Smooth muscle cell of the brain vasculature (primary cell): ENCODE data around the gene MDGA2.
"Not testable (repeated sequence)": the region's sequence is repeated elsewhere in the genome, so short reads cannot be mapped to it uniquely, and the experiment has no call there.

Source experiments
- DNase-seq: peaks from one replicate; pipeline ENCODE4 v3.0.0-alpha.2; 2012; ENCODE audit warnings: low read depth, low spot score

Gene MDGA2

GRCh38 chr14:47240748-47241437 is 434.5 kb downstream of the MDGA2 start:
- DNase-seq = no peak

GRCh38 chr14:47235619-47236018 is 439.8 kb downstream of the MDGA2 start:
- no peak for DNase-seq

- DNase-seq = no peak
Observed at GRCh38 chr14:47226877-47227520, 448.4 kb downstream of the MDGA2 start.

- no peak for DNase-seq
Observed at GRCh38 chr14:47223656-47224055, 451.7 kb downstream of the MDGA2 start.

- DNase-seq = no peak
Observed at GRCh38 chr14:47220096-47220495, 455.3 kb downstream of the MDGA2 start.

- DNase-seq = no peak
Observed at GRCh38 chr14:47211263-47211662, 464.1 kb downstream of the MDGA2 start.

GRCh38 chr14:47210099-47210498 is 465.3 kb downstream of the MDGA2 start:
- DNase-seq = no peak

- no peak for DNase-seq
Observed at GRCh38 chr14:47208434-47208833, 467.0 kb downstream of the MDGA2 start.

GRCh38 chr14:47207617-47208016 is 467.8 kb downstream of the MDGA2 start:
- no peak for DNase-seq

- no peak for DNase-seq
Observed at GRCh38 chr14:47200740-47201139, 474.7 kb downstream of the MDGA2 start.

- DNase-seq = no peak
Observed at GRCh38 chr14:47195582-47195981, 479.8 kb downstream of the MDGA2 start.

- DNase-seq = peak; percentile 6
Observed at GRCh38 chr14:47194055-47194454, 481.4 kb downstream of the MDGA2 start.

- not testable (repeated sequence) for DNase-seq
Observed at GRCh38 chr14:47192203-47192602, 483.2 kb downstream of the MDGA2 start.

- no peak for DNase-seq
Observed at GRCh38 chr14:47191700-47192099, 483.7 kb downstream of the MDGA2 start.

- no peak for DNase-seq
Observed at GRCh38 chr14:47189911-47190484, 485.4 kb downstream of the MDGA2 start.

- DNase-seq = no peak
Observed at GRCh38 chr14:47186486-47186885, 488.9 kb downstream of the MDGA2 start.

GRCh38 chr14:47179906-47180305 is 495.5 kb downstream of the MDGA2 start:
- no peak for DNase-seq

GRCh38 chr14:47171896-47172295 is 503.5 kb downstream of the MDGA2 start:
- not testable (repeated sequence) for DNase-seq

GRCh38 chr14:47167402-47167801 is 508.0 kb downstream of the MDGA2 start:
- DNase-seq = no peak

- no peak for DNase-seq
Observed at GRCh38 chr14:47155395-47155794, 520.0 kb downstream of the MDGA2 start.

- no peak for DNase-seq
Observed at GRCh38 chr14:47154276-47154797, 521.1 kb downstream of the MDGA2 start.

- DNase-seq = no peak
Observed at GRCh38 chr14:47153746-47154145, 521.7 kb downstream of the MDGA2 start.

GRCh38 chr14:47150267-47150666 is 525.1 kb downstream of the MDGA2 start:
- DNase-seq = no peak
